HepG2 (cell line): ENCODE measurements around the gene GPR162.

Source experiments
- CTCF ChIP-seq: sonication (generic); formaldehyde crosslinking; IDR thresholded peaks from 2 replicates; pipeline ENCODE4 v1.5.0; 2020; ENCODE audit warnings: mild to moderate bottlenecking, missing genetic modification reagents, moderate library complexity
- EP300 ChIP-seq, 3 experiments: sonication (generic) in 1 of 3; formaldehyde crosslinking in 1 of 3; IDR thresholded peaks; 2 replicates each; pipeline versions ENCODE4 v1.5.1 to v1.6.1; 2011 to 2020; ENCODE audit warnings: low read depth in 2 of 3, low read length in 2 of 3, borderline replicate concordance in 1 of 3, improper control_type of control experiment in 1 of 3, mild to moderate bottlenecking in 1 of 3, missing genetic modification reagents in 1 of 3, moderate library complexity in 1 of 3
- GABPA ChIP-seq, 2 experiments: IDR thresholded peaks; 2 replicates each; pipeline ENCODE4 v1.6.1; 2011 to 2016; ENCODE audit warnings: low read depth in 2 of 2, low read length in 1 of 2, missing biosample characterization in 1 of 2, missing genetic modification characterization in 1 of 2
- MAFF ChIP-seq: IDR thresholded peaks from 2 replicates; pipeline ENCODE4 v1.6.1; 2011; ENCODE audit warnings: low read depth, low read length, improper control_type of control experiment
- MTA3 ChIP-seq: sonication (generic); formaldehyde crosslinking; IDR thresholded peaks from 2 replicates; pipeline ENCODE4 v1.4.0; 2020; ENCODE audit warnings: missing genetic modification reagents
- MTF1 ChIP-seq: sonication (generic); formaldehyde crosslinking; IDR thresholded peaks from 2 replicates; pipeline ENCODE4 v1.5.0; 2020; ENCODE audit warnings: missing genetic modification reagents
- MTF2 ChIP-seq: sonication (generic); formaldehyde crosslinking; IDR thresholded peaks from 2 replicates; pipeline ENCODE4 v1.5.0; 2020; ENCODE audit warnings: missing genetic modification reagents, borderline replicate concordance
- POLR2A ChIP-seq, 2 experiments: IDR thresholded peaks; 2 replicates each; pipeline ENCODE4 v1.6.1; 2011; ENCODE audit warnings: low read depth in 2 of 2, low read length in 2 of 2, mild to moderate bottlenecking in 1 of 2, moderate library complexity in 1 of 2; ENCODE audit not compliant: insufficient read depth in 1 of 2
- YY1 ChIP-seq: IDR thresholded peaks from 2 replicates; pipeline ENCODE4 v1.6.1; 2011; ENCODE audit warnings: low read length, low read depth, moderate library complexity, mild to moderate bottlenecking; ENCODE audit not compliant: insufficient read depth, insufficient replicate concordance
- ZNF101 ChIP-seq: sonication (generic); formaldehyde crosslinking; IDR thresholded peaks from 2 replicates; pipeline ENCODE4 v1.4.0; 2020; ENCODE audit warnings: mild to moderate bottlenecking, low read depth, missing genetic modification reagents, borderline replicate concordance
- ZNF274 ChIP-seq: sonication (generic); formaldehyde crosslinking; IDR thresholded peaks from 2 replicates; pipeline ENCODE4 v1.5.1; 2020; ENCODE audit warnings: mild to moderate bottlenecking, missing genetic modification reagents
- TF ChIP-seq, protein P1 (sequence below): sonication (generic); formaldehyde crosslinking; IDR thresholded peaks from 2 replicates; pipeline ENCODE4 v1.8.1; 2023; ENCODE audit warnings: missing genetic modification reagents, inconsistent platforms, borderline replicate concordance
- TF ChIP-seq, protein P2 (sequence below): sonication (generic); formaldehyde crosslinking; IDR thresholded peaks from 2 replicates; pipeline ENCODE4 v1.4.0; 2020; ENCODE audit warnings: missing genetic modification reagents

- TF ChIP-seq ZNF101 (no peak), POLR2A (IDR thresholded peaks at IDR 0.05; ENCODE audit: insufficient read depth in 1 of 2, low read depth in 2 of 2, low read length in 2 of 2) (no peak), MAFF (no peak), MTF2 (CRISPR knock-in tag) (no peak), MTF1 (no peak), MTA3 (no peak), GABPA (IDR thresholded peaks at IDR 0.05; ENCODE audit: low read depth, low read length) (no peak), GABPA (CRISPR knock-in tag; IDR thresholded peaks at IDR 0.05; ENCODE audit: low read depth) (no peak), EP300 (IDR thresholded peaks at IDR 0.05; ENCODE audit: low read depth in 2 of 2, low read length in 2 of 2) (no peak), EP300 (CRISPR knock-in tag; IDR thresholded peaks at IDR 0.05; ENCODE audit: borderline replicate concordance) (no peak), ZNF274 (CRISPR knock-in tag) (no peak), CTCF (CRISPR knock-in tag) (no peak), YY1 (no peak)
- TF ChIP-seq, protein P1, sequence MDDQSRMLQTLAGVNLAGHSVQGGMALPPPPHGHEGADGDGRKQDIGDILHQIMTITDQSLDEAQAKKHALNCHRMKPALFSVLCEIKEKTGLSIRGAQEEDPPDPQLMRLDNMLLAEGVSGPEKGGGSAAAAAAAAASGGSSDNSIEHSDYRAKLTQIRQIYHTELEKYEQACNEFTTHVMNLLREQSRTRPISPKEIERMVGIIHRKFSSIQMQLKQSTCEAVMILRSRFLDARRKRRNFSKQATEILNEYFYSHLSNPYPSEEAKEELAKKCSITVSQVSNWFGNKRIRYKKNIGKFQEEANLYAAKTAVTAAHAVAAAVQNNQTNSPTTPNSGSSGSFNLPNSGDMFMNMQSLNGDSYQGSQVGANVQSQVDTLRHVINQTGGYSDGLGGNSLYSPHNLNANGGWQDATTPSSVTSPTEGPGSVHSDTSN (CRISPR knock-in tag), result no peak
- TF ChIP-seq, protein P2, sequence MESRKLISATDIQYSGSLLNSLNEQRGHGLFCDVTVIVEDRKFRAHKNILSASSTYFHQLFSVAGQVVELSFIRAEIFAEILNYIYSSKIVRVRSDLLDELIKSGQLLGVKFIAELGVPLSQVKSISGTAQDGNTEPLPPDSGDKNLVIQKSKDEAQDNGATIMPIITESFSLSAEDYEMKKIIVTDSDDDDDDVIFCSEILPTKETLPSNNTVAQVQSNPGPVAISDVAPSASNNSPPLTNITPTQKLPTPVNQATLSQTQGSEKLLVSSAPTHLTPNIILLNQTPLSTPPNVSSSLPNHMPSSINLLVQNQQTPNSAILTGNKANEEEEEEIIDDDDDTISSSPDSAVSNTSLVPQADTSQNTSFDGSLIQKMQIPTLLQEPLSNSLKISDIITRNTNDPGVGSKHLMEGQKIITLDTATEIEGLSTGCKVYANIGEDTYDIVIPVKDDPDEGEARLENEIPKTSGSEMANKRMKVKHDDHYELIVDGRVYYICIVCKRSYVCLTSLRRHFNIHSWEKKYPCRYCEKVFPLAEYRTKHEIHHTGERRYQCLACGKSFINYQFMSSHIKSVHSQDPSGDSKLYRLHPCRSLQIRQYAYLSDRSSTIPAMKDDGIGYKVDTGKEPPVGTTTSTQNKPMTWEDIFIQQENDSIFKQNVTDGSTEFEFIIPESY (CRISPR knock-in tag), result no peak
These were observed 44.7 kb downstream of the GPR162 start for GRCh38 chr12:6866163-6866919.
